ENCODE data around the gene LRRC4C. TPM values are rescaled to one million over a fixed set of nuclear protein-coding genes. Genes with fewer than 3 reads are reported as not detected.

LRRC4C gene
- total and polyA plus RNA-seq, 4 donors, result 0.33 to 5.3 (median 0.43) TPM

GRCh38 chr11:41308286-41308685 lies 151.2 kb downstream of the LRRC4C start:
- ATAC-seq (ENCODE audit: insufficient read depth, low FRiP score), result no peak

GRCh38 chr11:41307296-41308080 lies 152.0 kb downstream of the LRRC4C start:
- Histone ChIP-seq H3K9me3 (ENCODE audit: control insufficient read depth in 4 of 4, insufficient read depth in 3 of 4, low read length in 3 of 4) (no peaks in the 10 kb centered on the region), H3K4me3 (no peak overlapping the region), H3K27ac (ENCODE audit: low read depth in 1 of 2, low read length in 1 of 2) (no peak overlapping the region), H3K36me3 (ENCODE audit: control insufficient read depth in 4 of 4, insufficient read depth in 4 of 4, low read length in 4 of 4) (no peaks in the 10 kb centered on the region), H3K27me3 (ENCODE audit: control insufficient read depth in 3 of 3, insufficient read depth in 3 of 3, low read length in 2 of 3) (no peaks in the 10 kb centered on the region), H3K9ac (ENCODE audit: insufficient read depth in 1 of 2, low read length in 2 of 2) (no peak overlapping the region), H3K4me1 (ENCODE audit: control insufficient read depth in 5 of 5, insufficient read depth in 5 of 5, low read length in 5 of 5) (no peaks in the 10 kb centered on the region)
- DNase-seq, result no peak
- WGBS, 2 donors, result 78% methylated on average over 5 of the region's 5 CpGs
- no peak for TF ChIP-seq CTCF (IDR thresholded peaks at IDR 0.05; ENCODE audit: control extremely low read depth, extremely low read depth)
- ATAC-seq (ENCODE audit: insufficient read depth, low FRiP score), result no peak

More at GRCh38 chr11:41308286-41308685, 151.2 kb downstream of the LRRC4C start:
- Histone ChIP-seq H3K4me3 (no peak overlapping the region), H3K27ac (ENCODE audit: low read depth in 1 of 2, low read length in 1 of 2) (no peak overlapping the region), H3K27me3 (ENCODE audit: control insufficient read depth in 3 of 3, insufficient read depth in 3 of 3, low read length in 2 of 3) (no peaks in the 10 kb centered on the region), H3K9me3 (ENCODE audit: control insufficient read depth in 4 of 4, insufficient read depth in 3 of 4, low read length in 3 of 4) (no peaks in the 10 kb centered on the region), H3K4me1 (ENCODE audit: control insufficient read depth in 5 of 5, insufficient read depth in 5 of 5, low read length in 5 of 5) (no peaks in the 10 kb centered on the region), H3K9ac (ENCODE audit: insufficient read depth in 1 of 2, low read length in 2 of 2) (no peak overlapping the region), H3K36me3 (ENCODE audit: control insufficient read depth in 4 of 4, insufficient read depth in 4 of 4, low read length in 4 of 4) (no peaks in the 10 kb centered on the region)
- DNase-seq, result no peak
- WGBS, 2 donors, result 82 to 87% methylated on average over 5 of the region's 5 CpGs
- no peak for TF ChIP-seq CTCF (IDR thresholded peaks at IDR 0.05; ENCODE audit: control extremely low read depth, extremely low read depth)

GRCh38 chr11:41306431-41306830 lies 153.0 kb downstream of the LRRC4C start:
- Histone ChIP-seq H3K4me1 (ENCODE audit: control insufficient read depth in 5 of 5, insufficient read depth in 5 of 5, low read length in 5 of 5) (no peaks in the 10 kb centered on the region), H3K27me3 (ENCODE audit: control insufficient read depth in 3 of 3, insufficient read depth in 3 of 3, low read length in 2 of 3) (no peaks in the 10 kb centered on the region), H3K36me3 (ENCODE audit: control insufficient read depth in 4 of 4, insufficient read depth in 4 of 4, low read length in 4 of 4) (no peaks in the 10 kb centered on the region), H3K9me3 (ENCODE audit: control insufficient read depth in 4 of 4, insufficient read depth in 3 of 4, low read length in 3 of 4) (no peaks in the 10 kb centered on the region), H3K4me3 (no peak overlapping the region), H3K9ac (ENCODE audit: insufficient read depth in 1 of 2, low read length in 2 of 2) (no peak overlapping the region), H3K27ac (ENCODE audit: low read depth in 1 of 2, low read length in 1 of 2) (no peak overlapping the region)
- no peak for TF ChIP-seq CTCF (IDR thresholded peaks at IDR 0.05; ENCODE audit: control extremely low read depth, extremely low read depth)
- 86 to 94% methylated on average over 3 of the region's 3 CpGs for WGBS, 2 donors
- ATAC-seq (ENCODE audit: insufficient read depth, low FRiP score) (no peak), DNase-seq (no peak)

Data from lung (tissue), 12 donors.